Superior temporal gyrus (tissue), 1 donor: ENCODE results near the gene SUOX.
"Not testable (repeated sequence)": the region's sequence is repeated elsewhere in the genome, so short reads cannot be mapped to it uniquely, and the experiment has no call there.

Experiments used
- DNase-seq: peaks from one replicate; pipeline ENCODE4 v3.0.0-alpha.2; 2016; ENCODE audit errors: extremely low spot score

The SUOX gene

DNA sequence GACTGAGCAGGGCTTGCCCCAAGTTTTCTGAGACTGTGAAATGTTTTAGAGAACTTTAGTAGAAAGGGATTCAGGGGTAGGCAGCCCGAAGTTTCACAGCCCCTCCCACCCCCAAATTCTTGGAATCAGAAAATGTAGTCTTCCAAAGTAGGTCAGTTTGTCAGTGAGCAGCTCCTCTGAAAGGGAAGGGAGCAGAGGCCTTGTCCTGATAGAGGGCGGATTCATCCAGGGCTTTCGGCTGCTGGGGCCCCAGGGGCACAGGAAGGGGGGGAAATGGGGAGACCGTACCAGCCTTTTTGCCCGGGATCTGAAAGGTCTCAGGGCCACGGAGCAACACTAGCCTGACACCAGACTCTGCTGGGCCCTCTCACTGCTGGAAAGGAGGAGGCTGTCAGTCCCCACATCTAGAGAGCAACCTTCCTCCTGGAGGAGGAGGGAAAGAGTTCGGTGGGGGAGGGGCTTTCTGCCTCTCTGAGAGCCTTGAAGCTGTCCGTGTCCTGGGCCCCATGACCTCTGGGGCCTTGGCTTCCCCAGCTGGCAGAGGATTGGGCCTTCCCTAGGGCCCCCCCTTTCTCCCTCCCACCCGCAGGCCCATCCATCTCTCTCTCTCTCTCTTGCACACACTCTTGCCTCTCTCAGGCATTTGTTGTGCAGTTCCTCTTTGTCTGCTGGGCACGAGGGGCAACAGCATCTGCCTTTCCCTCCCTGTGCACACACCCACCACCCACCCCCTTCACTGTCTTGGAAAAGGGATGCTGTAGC is 23.5 kb downstream of the SUOX start, which contains the start of gene IKZF4:
Gene IKZF4 (plus strand): TSS at position 621 of the 762 bp plus-strand sequence. CDS start 451 bp downstream, outside the sequence.
- no peak for DNase-seq

DNA sequence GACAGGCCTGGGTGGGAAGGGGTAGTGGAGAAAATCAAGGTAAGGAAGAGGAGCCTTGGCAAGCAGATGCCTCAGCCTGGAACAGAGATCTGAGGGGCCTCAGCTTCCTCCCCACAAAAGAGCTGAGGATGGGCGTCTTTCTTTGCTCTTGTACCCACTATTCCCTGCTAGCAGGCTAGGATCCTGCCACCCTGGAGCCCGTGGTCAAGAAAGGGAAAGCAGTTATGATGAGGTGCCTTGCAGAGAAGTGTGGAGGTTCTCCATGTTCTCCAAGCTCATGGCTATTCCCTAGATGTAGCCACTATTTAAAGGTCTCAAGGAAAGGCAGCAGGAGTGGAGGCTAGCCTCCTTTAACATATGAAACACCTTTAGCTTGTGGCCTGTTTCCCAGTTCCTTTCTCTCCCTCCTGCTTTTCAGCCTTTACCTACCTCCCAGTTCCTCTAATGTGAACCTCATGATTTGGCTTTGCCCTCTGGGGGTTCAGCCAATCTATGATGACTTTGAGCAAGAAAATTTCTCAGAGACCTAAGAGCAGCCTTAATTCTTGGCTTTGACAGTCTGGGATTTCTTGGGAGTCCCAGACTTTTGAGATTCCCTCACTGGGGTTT is 24.9 kb downstream of the SUOX start:
- no peak for DNase-seq

DNA sequence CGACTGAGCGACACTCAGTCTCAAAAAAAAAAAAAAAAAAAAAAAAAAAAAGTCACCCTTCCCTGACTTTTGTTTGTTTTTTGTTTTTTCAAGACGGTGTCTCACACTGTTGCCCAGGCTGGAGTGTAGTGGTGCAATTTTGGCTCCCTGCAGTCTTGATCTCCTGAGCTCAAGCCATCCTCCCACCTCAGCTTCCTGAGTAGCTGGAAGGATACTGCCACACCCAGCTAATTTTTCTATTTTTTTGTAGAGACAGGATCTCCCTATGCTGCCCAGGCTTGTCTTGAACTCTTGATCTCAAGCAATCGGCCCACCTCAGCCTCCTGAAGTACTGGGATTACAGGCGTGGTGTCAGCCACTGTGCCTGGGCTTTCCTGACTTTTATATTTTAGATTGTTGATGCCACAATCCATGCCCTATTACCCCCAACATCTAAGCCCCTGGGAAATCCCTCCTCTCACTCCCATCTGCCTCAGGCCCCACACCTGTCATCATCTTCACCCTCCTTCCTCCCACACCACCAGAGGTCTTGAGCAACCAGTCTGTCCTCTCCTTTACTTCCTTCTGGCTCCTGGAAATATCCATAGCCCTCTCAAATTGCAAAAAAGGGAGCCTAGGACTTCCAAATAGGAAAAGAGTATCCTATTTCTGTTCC is 31.6 kb downstream of the SUOX start:
- DNase-seq = no peak

DNA sequence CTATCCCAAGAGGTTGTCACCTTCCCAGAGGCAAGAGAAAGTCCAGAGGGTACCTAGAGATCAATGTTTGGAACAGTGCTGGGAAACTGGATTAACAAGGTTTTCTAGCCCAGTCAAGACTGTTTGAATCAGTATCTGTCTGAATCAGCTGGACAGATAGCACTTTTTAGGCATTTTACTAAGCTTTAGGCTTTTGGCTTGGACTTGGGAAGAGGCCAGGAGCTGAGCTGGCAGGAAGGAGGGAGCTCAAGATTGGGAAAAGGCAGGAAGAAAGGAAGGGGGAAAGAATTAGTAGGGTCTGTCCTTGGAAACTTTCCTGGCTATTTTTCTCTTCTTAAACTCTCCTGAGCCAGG is 32.1 kb downstream of the SUOX start:
- no peak for DNase-seq

DNA sequence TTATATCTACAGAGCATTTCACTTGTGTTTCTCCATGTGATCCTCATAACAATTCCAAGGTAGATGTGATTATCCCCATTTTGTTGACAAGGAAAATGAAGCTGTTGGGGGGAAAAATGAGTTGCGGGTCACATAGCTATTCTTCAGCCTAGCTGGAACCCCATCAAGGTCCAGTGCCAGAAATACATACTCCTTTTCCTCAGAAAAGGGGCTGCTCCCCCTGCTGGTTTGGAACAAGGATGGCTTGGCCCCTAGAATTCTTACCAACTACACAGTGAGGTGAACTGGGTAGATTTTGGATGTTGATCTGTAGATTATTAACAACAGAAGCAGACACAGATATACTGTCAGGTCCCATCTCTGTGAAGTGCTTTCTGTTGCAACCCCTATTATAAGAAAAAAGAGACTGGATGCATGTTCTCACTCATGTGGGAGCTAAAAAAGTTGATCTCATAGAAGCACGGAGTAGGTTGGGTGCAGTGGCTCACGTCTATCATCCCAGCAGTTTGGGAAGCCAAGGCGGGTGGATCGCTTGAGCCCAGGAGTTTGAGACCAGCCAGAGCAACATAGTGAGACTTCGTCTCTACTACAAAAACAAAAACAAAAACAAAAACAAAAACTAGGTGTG is 32.7 kb downstream of the SUOX start:
- peak; percentile 62 for DNase-seq

DNA sequence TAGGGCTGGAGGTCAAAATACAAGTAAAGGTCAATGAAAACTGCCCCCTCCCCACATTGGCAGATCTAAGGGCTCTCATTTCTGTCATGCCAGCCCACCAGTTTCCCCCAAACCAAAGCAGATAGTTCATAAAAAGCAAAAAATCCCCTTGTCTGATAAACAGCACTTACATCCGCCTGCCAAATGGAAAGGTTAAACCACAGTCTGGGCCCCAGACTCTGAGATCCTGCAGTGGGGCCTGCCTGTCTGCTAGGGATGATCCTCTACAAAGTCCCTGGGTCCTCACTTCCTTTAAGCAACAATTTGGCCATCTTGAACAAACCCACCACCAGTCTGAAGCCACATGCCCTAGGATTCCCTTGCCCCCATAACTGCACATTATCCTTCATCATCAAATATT is 34.9 kb downstream of the SUOX start:
- no peak for DNase-seq

DNA sequence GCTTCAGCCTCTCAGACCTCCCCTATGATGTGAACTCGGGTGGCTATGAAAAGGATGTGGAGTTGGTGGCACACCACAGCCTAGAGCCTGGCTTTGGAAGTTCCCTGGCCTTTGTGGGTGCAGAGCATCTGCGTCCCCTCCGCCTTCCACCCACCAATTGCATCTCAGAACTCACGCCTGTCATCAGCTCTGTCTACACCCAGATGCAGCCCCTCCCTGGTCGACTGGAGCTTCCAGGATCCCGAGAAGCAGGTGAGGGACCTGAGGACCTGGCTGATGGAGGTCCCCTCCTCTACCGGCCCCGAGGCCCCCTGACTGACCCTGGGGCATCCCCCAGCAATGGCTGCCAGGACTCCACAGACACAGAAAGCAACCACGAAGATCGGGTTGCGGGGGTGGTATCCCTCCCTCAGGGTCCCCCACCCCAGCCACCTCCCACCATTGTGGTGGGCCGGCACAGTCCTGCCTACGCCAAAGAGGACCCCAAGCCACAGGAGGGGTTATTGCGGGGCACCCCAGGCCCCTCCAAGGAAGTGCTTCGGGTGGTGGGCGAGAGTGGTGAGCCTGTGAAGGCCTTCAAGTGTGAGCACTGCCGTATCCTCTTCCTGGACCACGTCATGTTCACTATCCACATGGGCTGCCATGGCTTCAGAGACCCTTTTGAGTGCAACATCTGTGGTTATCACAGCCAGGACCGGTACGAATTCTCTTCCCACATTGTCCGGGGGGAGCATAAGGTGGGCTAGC is 37.7 kb downstream of the SUOX start:
- no peak for DNase-seq

DNA sequence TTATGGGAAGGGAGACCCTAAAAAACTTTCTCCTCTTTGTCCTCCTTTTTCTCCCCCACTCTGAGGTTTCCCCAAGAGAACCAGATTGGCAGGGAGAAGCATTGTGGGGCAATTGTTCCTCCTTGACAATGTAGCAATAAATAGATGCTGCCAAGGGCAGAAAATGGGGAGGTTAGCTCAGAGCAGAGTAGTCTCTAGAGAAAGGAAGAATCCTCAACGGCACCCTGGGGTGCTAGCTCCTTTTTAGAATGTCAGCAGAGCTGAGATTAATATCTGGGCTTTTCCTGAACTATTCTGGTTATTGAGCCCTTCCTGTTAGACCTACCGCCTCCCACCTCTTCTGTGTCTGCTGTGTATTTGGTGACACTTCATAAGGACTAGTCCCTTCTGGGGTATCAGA is 40.1 kb downstream of the SUOX start:
- DNase-seq = no peak

DNA sequence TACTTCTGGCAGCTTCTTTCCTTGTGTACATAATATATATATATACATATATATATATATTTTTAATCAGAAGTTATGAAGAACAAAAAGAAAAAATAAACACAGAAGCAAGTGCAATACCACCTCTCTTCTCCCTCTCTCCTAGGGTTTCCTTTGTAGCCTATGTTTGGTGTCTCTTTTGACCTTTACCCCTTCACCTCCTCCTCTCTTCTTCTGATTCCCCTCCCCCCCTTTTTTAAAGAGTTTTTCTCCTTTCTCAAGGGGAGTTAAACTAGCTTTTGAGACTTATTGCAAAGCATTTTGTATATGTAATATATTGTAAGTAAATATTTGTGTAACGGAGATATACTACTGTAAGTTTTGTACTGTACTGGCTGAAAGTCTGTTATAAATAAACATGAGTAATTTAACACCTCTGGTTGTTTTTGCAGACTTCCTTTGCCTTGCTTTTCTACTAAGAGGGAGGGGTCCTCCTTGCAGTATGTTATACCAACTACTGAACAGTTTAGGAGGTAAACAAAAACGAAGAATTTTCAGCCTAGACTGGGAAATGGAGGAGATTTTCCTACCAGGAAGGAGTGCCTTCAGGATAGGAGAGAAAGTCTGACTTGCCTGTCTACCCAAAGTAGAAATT is 41.1 kb downstream of the SUOX start:
- no peak for DNase-seq

DNA sequence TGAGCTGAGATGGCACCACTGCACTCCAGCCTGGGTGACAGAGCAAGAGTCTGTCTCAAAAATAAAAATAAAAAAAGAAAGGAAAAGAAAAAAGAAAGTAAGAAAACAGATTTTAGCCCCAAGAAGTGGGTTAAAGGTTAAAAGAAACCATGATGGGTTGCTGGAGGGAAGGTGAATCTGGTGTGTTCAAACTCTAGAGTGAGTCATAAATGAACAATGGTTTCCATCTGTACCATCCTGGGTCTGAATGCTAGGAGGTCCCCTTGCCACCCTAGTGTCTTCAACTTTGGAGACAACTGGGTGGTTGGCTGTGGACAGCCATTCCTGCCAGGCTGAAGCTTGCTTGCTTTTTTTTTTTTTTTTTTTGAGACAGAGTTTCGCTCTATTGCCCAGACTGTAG is 43.1 kb downstream of the SUOX start:
- no peak for DNase-seq

DNA sequence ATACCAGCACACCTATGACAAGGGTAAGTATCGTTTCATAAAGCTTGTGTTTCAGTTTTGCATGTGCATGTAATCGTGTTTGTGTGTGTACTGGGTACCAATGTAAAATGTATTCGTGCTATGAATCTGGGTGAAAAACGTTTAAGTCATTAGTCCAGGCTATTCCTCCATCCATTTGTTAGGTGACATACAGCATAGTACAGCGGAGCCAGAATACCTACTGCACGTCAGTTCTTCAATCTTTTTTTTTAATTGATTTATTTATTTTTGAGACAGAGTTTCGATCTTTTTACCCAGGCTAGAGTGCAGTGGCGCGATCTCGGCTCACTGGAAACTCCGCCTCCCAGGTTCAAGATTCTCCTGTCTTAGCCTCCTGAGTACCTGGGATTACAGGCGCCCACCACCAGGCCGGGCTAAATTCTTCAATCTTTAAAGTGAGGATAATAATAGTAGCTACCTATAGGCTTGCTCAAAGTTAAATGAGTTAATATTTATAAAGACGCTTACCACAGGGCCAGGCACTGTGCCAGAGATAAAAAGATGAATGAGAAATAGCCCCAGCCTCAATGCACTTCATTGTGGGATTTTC is 44.0 kb downstream of the SUOX start:
- no peak for DNase-seq

DNA sequence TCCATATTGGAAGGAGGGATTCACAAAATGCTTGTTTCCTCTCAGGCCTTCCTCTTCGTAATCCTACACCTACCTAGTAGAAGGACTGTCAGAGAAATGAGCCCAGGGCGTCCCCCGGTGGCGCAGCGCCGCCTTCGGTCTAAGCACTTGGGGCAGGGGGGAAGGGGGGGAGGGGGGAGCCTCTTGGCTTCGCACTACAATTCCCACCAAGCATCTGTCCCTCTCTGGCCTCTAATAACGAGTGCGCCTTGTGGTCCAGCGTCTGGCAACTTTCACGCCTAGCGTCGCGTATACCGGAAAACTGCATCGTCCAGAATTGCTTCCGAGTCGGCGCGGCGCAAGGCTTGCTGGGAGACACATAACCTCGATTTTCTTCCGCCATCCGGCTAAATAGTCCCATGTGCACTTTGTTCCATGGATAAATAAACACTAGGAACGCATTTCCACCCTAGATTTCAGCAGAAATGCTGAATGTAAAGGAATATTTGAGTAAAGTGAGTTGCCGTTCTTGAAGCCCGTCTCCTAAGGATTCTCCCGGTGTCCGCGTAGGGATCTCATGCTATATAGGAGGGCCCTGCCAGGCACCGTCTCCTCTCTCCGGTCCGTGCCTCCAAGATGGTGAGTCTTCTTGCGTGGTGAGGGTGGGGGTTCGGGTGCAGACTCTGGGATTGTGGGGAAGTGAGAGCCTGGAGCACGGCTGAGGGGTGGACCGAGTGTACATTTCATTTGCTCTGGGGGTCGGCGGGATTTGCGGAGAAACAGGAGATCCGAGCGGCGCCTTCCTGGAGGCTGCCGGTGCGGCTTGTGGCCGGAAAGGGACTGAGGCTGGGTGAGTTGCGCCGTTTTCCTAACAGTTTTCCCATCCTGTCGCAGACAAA is 44.7 kb downstream of the SUOX start, which contains the start of gene RPS26:
Gene RPS26 (plus strand): TSS at position 367 of the 878 bp plus-strand sequence. CDS start 249 bp downstream, at position 616.
- DNase-seq = peak; percentile 98

DNA sequence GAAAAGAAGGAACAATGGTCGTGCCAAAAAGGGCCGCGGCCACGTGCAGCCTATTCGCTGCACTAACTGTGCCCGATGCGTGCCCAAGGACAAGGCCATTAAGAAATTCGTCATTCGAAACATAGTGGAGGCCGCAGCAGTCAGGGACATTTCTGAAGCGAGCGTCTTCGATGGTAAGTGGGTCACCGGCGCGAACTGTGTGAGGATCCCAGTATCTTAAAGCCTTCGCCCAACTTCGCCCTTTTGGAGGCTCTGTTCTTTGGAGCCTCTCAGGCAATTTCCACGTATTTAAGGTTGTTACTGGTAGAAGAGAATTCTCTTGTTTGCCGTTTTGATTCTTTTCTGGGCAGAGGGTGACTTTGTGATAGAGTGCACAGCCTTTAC is 45.3 kb downstream of the SUOX start:
- not testable (repeated sequence) for DNase-seq

DNA sequence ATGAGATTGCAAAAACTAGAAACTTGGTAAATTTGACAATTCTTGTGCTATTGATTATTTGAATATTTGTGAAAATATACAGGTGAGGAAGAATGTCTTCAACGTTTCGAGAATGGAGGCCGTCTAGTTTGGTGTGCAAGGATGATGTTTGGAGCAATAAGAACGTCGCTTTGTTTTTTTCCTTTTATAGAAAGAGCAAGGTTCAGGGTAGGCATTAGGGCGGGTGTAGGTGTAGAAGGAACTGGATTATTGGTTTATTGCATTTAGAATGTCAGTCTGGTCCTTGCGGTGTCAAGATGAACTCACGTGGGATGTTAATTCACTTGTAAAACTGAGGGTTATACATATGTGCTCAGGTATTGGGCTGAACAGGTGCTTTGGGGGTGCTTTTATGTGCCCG is 45.8 kb downstream of the SUOX start:
- DNase-seq = no peak

DNA sequence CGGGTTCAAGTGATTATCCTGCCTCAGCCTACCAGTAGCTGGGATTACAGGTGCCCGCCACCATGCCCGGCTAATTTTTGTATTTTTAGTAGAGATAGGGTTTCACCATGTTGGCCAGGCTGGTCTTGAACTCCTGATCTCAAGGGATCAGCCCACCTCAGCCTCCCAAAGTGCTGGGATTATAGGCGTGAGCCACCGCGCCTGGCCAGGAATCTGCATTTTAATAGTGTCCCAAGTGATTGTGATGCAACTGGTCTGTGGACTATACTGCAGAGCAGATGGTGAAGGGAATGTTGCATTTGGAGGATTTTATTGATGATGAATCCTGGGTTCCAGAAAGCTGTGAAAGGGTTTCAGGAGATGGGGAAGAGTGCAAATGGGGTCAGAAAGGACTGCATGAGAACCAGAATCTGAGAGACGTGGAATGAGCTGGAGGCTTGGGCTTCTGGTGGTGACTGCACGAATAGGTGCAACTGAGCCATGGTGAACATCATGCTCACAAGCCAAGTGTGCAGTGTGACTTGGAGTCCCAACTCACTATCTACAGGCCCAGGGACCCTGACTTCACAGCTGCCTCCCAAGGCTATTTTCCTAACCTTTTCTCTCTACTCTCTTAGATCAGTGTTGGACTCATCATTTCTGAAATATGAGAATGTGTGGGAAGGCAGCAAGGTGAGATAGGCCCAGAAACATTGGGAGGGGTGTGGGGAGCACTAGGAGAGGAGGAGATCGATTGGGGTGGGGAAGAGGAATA is 49.1 kb downstream of the SUOX start:
- no peak for DNase-seq

DNA sequence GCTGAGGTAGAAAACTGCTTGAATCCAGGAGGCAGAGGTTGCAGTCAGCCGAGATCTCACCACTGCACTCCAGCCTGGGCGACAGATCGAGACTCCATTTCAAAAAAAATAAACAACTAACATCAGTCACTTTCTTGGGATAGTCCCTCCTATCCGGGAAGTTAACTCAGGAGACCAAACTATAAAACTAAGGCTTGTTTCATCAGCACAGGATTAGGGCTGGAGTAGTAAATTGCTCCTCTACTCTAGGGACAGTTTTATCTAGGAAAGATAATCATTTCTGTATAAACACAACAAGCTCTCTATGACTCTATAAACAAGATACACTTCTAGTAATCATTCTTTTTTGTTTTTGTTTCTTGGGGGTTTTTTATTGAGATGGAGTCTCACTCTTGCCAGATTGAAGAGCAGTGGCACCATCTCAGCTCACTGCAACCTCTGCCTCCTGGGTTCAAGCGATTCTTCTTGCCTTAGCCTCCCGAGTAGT is 56.4 kb downstream of the SUOX start:
- DNase-seq = no peak
